Panc1 (cell line): ENCODE measurements around the gene GMPPB. TPM values are rescaled to one million over a fixed set of nuclear protein-coding genes. Genes with fewer than 3 reads are reported as not detected.

Experiments
- ATAC-seq: fragments of 200-7000 bp; cut with Tn5 transposase; 2 replicates; pipeline ENCODE4 v1.9.1; 2020; ENCODE audit warnings: mild to moderate bottlenecking, moderate library complexity
- BruUV-seq: library from RNA; stranded (reverse); fragments of 400-500 nt; replicated peaks from 2 replicates; lab custom pipeline; 2021; lab: Mats Ljungman, UMichigan
- CTCF ChIA-PET: fragments of 300-600 bp; sonication (Branson Sonifier 250); formaldehyde crosslinking; loops from one replicate; lab custom pipeline; 2022; ENCODE audit warnings: antibody characterized with exemption; lab: Charles Lee
- POLR2A ChIA-PET: fragments of 300-600 bp; sonication (Branson Sonifier 250); formaldehyde crosslinking; loops from one replicate; lab custom pipeline; 2022; ENCODE audit warnings: antibody characterized with exemption; lab: Charles Lee
- DNase-seq: peaks from one replicate; pipeline ENCODE4 v3.0.0-alpha.2; 2010; ENCODE audit warnings: low read depth, low spot score
- H3K27ac ChIP-seq: 2 replicates; pipeline ENCODE4 v1.5.1; 2011; ENCODE audit warnings: mild to moderate bottlenecking, low read length, inconsistent platforms
- H3K27me3 ChIP-seq: fragments of 200-500 bp; sonication (Bioruptor generic); 2 replicates; pipeline ENCODE4 v1.6.0; 2014; ENCODE audit warnings: low read length, inconsistent platforms; ENCODE audit not compliant: control insufficient read depth, insufficient read depth
- H3K36me3 ChIP-seq: fragments of 200-500 bp; sonication (Bioruptor generic); 2 replicates; pipeline ENCODE4 v1.5.1; 2014; ENCODE audit warnings: inconsistent platforms, mild to moderate bottlenecking, low read length, moderate library complexity; ENCODE audit not compliant: control insufficient read depth, insufficient read depth
- H3K4me1 ChIP-seq: 2 replicates; pipeline ENCODE4 v1.5.1; 2011; ENCODE audit warnings: inconsistent platforms, mild to moderate bottlenecking, low read length, moderate library complexity; ENCODE audit not compliant: control insufficient read depth, insufficient read depth
- H3K4me3 ChIP-seq, 2 experiments: 2 replicates each; pipeline ENCODE4 v1.5.1; 2011 to 2012; ENCODE audit warnings: low read depth in 2 of 2, low read length in 2 of 2, mild to moderate bottlenecking in 2 of 2, inconsistent platforms in 1 of 2, moderate library complexity in 1 of 2
- H3K9me3 ChIP-seq: fragments of 200-500 bp; sonication (Bioruptor generic); 2 replicates; pipeline ENCODE4 v1.5.1; 2014; ENCODE audit warnings: low read depth, mild to moderate bottlenecking, inconsistent platforms, low read length, moderate library complexity; ENCODE audit not compliant: control insufficient read depth, insufficient read depth
- POLR2AphosphoS5 ChIP-seq: IDR thresholded peaks from 2 replicates; pipeline ENCODE4 v1.6.1; 2012; ENCODE audit warnings: mild to moderate bottlenecking, low read depth, low read length, moderate library complexity
- REST ChIP-seq, 2 experiments: IDR thresholded peaks; 2 replicates each; pipeline ENCODE4 v1.6.1; 2011 to 2012; ENCODE audit warnings: low read depth in 2 of 2, control low read depth in 1 of 2, low read length in 1 of 2, mild to moderate bottlenecking in 1 of 2, moderate library complexity in 1 of 2; ENCODE audit not compliant: insufficient read depth in 1 of 2
- SIN3A ChIP-seq: IDR thresholded peaks from 2 replicates; pipeline ENCODE4 v1.6.1; 2012; ENCODE audit warnings: low read depth, mild to moderate bottlenecking, low read length, moderate library complexity, borderline replicate concordance; ENCODE audit not compliant: insufficient read depth
- TCF7L2 ChIP-seq: IDR thresholded peaks from 2 replicates; pipeline ENCODE4 v1.6.1; 2011; ENCODE audit warnings: mild to moderate bottlenecking, low read depth, low read length, inconsistent platforms
- in situ Hi-C: cut with HindIII; loops from 2 replicates; pipeline ENCODE4 v1.10.0; 2016; ENCODE audit warnings: low sequenced_read_pairs, low pct_unique_long_range_greater_than_20kb
- intact Hi-C: fragments of 100-400 bp; cut with micrococcal nuclease; formaldehyde crosslinking; loops from one replicate; pipeline ENCODE4 v1.10.0; 2022; ENCODE audit not compliant: unreplicated experiment
- total RNA-seq: library from RNA; stranded (reverse); gene quantifications from one replicate; pipeline ENCODE4 v1.2.1, GENCODE V29; 2021; ENCODE audit not compliant: unreplicated experiment
- TF ChIP-seq, protein P1 (sequence below): fragments of 450-650 bp; IDR thresholded peaks from 2 replicates; pipeline ENCODE4 v1.5.1; 2017; ENCODE audit warnings: mild to moderate bottlenecking

GMPPB gene
- total RNA-seq, 1 experiment from 2014 or later = 28.4 TPM

DNA sequence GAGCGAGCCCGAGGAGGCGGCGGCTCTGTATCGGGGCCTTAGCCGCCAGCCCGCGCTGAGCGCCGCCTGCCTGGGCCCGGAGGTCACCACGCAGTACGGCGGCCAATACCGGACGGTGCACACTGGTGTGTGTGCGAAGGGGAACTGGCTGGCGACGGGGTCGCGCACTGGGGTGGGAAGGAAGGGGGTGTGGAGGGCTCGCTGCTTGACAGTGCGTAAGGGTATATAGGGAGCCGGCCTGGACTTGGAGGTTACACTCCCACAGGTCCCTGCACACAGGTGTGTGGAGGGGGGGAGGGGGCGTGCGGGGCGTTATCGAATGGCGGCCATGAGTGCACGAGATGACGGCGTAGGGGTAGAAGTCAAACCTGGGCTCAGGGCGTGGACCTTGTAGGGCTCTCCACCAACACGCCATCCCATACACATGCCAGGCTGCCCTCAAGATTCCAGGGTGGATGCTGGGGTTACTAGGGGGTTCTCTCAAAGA is 49.2 kb downstream of the GMPPB start:
- Histone ChIP-seq H3K4me1 (peaks cover 4% of the 10 kb centered on the region), H3K27me3 (no peaks in the 10 kb centered on the region), H3K27ac (peak overlapping the region; percentile 94), H3K9me3 (no peaks in the 10 kb centered on the region), H3K4me3 (peak overlapping the region; percentile 54 to 85), H3K36me3 (peaks cover 4% of the 10 kb centered on the region)
- TF ChIP-seq, protein P1, sequence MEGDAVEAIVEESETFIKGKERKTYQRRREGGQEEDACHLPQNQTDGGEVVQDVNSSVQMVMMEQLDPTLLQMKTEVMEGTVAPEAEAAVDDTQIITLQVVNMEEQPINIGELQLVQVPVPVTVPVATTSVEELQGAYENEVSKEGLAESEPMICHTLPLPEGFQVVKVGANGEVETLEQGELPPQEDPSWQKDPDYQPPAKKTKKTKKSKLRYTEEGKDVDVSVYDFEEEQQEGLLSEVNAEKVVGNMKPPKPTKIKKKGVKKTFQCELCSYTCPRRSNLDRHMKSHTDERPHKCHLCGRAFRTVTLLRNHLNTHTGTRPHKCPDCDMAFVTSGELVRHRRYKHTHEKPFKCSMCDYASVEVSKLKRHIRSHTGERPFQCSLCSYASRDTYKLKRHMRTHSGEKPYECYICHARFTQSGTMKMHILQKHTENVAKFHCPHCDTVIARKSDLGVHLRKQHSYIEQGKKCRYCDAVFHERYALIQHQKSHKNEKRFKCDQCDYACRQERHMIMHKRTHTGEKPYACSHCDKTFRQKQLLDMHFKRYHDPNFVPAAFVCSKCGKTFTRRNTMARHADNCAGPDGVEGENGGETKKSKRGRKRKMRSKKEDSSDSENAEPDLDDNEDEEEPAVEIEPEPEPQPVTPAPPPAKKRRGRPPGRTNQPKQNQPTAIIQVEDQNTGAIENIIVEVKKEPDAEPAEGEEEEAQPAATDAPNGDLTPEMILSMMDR = no peak
- in situ Hi-C loops = no loop called here
- ChIA-PET CTCF (no interaction called here), POLR2A (no interaction called here)
- DNase-seq = no peak
- intact Hi-C loops = no loop called here
- ATAC-seq = peak; percentile 27
- no TSS peak for BruUV-seq

DNA sequence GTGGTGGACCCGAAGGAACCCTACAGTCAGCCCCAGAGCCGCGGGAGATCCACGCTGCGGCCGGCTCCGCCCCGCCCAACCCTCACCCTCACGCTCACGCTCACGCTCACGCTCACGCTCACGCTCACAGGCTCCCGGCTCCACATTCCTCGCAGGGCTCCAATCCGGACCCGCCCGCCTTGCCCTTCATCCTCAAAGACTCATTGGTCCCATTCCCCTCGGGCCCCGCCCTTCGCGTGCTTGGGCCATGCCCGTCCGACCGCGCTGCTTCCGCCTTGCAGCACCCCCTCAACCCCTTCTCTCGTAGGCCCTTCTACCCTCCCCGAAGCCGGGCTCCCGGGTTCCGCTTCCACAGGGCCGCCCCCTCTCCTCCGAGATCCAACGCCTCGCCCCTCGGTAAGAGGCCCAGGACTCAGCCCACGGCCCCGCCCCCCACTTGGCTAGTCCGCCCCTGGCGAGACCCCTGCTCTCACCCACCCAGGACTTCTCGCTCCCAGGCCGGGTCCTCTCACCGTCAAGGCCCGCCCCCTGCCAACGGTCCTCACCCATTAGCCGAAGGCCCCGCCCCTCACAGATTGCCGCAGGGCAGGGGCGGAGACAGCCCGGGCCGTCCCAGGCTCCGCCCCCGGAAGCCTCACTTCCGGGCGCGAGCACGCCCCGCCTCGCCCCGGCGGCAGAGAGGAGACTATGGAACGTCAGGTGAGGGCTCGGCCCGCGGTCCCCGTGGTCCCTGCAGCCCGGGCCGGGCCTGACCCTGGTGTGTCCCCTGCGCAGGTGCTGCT is 49.8 kb downstream of the GMPPB start, which contains the start of gene APEH:
APEH (plus strand) TSS at position 637 of the 782 bp plus-strand sequence; CDS start at position 688, 51 bp downstream.
- Histone ChIP-seq H3K36me3 (peaks cover 4% of the 10 kb centered on the region), H3K4me1 (peaks cover 11% of the 10 kb centered on the region), H3K9me3 (no peaks in the 10 kb centered on the region), H3K27ac (peak within 1 kb of the TSS; percentile 94), H3K4me3 (peak within 1 kb of the TSS; percentile 54 to 85), H3K27me3 (no peaks in the 10 kb centered on the region)
- in situ Hi-C loops = no loop called here
- peak; percentile 91 for ATAC-seq
- CTCF ChIA-PET = interaction anchor here (3.2 kb wide), 1 partner anchor 134 kb away, joined by 30 read pairs; no protein-coding TSS in a partner anchor
- TF ChIP-seq REST (IDR thresholded peaks at IDR 0.05; ENCODE audit: insufficient read depth in 1 of 2, low read depth in 2 of 2, low read length in 1 of 2) (peak in 1 of 2 experiments; percentile 15; a peak in 1 of 4 replicates), SIN3A (no peak), POLR2AphosphoS5 (peak; percentile 45; the same call in 1 of the 2 replicates), TCF7L2 (peak; percentile 31; the same call in 1 of the 2 replicates)
- TF ChIP-seq, protein P1 = no peak
- intact Hi-C loops = no loop called here
- no TSS peak for BruUV-seq
- POLR2A ChIA-PET = no interaction called here
- peak; percentile 67 for DNase-seq
